Measurements from ENCODE around the gene GTF2H4. TPM values are rescaled to one million over a fixed set of nuclear protein-coding genes. Genes with fewer than 3 reads are reported as not detected.
A peak's percentile ranks its signal among the peaks of the same experiment; 100 is the strongest.
"Not testable (repeated sequence)": the region's sequence is repeated elsewhere in the genome, so short reads cannot be mapped to it uniquely, and the experiment has no call there.

GTF2H4 gene
- total RNA-seq, 1 donor from 2014 or later, result 29.2 TPM

DNA sequence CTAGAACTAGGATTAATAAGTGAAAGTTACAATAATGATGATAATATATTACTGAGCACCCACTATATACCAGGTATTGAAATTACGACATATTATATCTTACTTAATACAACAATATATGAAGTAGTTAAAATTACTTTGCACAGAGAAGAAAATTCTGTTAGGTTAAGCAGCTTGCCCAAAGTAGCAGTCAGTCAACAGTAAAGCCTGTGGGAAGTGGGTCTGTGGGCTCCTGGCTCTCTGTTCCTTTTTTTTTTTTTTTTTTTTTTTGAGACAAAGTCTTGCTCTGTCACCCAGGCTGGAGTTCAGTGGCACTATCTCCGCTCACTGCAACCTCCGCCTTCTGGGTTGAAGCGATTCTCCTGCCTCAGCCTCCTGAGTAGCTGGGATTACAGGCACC lies 4.8 kb upstream of the GTF2H4 start:
- no peak overlapping the region for H3K4me3 ChIP-seq
- no peak overlapping the region for H3K4me3 Mint-ChIP-seq
- H3K36me3 Mint-ChIP-seq, result peaks cover 6% of the 10 kb centered on the region
- H3K9ac ChIP-seq, result no peak overlapping the region
- peaks cover 2% of the 10 kb centered on the region for H3K79me2 ChIP-seq (ENCODE audit: low read depth)
- no peak overlapping the region for H3K4me2 ChIP-seq
- H3K27ac Mint-ChIP-seq, result no peak overlapping the region
- no peak overlapping the region for H2AFZ ChIP-seq (replicated peaks)
- no peaks in the 10 kb centered on the region for H4K20me1 ChIP-seq (ENCODE audit: low read depth)
- no peaks in the 10 kb centered on the region for H3K9me3 Mint-ChIP-seq
- H3K4me1 Mint-ChIP-seq, result peaks cover 18% of the 10 kb centered on the region
- peaks cover 9% of the 10 kb centered on the region for H3K4me1 ChIP-seq
- no peak for TF ChIP-seq EZH2phosphoT487 (IDR thresholded peaks at IDR 0.05)
- TF ChIP-seq, protein P1, sequence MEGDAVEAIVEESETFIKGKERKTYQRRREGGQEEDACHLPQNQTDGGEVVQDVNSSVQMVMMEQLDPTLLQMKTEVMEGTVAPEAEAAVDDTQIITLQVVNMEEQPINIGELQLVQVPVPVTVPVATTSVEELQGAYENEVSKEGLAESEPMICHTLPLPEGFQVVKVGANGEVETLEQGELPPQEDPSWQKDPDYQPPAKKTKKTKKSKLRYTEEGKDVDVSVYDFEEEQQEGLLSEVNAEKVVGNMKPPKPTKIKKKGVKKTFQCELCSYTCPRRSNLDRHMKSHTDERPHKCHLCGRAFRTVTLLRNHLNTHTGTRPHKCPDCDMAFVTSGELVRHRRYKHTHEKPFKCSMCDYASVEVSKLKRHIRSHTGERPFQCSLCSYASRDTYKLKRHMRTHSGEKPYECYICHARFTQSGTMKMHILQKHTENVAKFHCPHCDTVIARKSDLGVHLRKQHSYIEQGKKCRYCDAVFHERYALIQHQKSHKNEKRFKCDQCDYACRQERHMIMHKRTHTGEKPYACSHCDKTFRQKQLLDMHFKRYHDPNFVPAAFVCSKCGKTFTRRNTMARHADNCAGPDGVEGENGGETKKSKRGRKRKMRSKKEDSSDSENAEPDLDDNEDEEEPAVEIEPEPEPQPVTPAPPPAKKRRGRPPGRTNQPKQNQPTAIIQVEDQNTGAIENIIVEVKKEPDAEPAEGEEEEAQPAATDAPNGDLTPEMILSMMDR (IDR thresholded peaks at IDR 0.05), result no peak
- no peak for TF ChIP-seq EZH2 (IDR thresholded peaks at IDR 0.05)
- H3K27me3 Mint-ChIP-seq (ENCODE audit: insufficient read depth, low read depth), result peaks cover 11% of the 10 kb centered on the region
- no peak for DNase-seq (ENCODE audit: low spot score)
- no peaks in the 10 kb centered on the region for H3K36me3 ChIP-seq
- peaks cover 65% of the 10 kb centered on the region for H3F3A ChIP-seq (ENCODE audit: low read depth)
- H3K27ac ChIP-seq, result no peak overlapping the region
- H3K27me3 ChIP-seq, result no peaks in the 10 kb centered on the region
- H3K9me3 ChIP-seq (ENCODE audit: low read depth), result no peaks in the 10 kb centered on the region

DNA sequence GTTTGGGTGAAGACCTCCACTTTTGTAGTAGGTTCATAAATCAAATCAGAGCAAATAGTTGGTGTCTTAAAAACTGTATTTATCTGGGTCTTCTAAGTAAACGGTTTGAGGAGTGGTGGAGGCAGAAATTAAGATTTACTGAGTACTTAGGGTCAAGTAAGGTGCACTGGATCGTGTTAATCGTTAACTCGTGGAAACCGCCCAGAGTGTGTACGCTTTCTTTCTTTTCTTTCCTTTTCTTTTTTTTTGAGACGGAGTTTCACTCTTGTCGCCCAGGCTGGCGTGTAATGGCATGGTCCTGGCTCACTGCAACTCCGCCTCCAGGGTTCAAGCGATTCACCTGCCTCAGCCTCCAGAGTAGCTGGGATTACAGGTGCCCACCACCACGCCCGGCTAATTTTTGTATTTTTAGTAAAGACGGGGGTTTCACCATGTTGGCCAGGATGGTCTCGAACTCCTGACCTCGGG lies 683 bp upstream of the GTF2H4 start:
- H3K27me3 ChIP-seq; H3K36me3 ChIP-seq; H3K9me3 Mint-ChIP-seq; H3K27ac ChIP-seq; H3K27ac Mint-ChIP-seq; H3K9me3 ChIP-seq (ENCODE audit: low read depth); H3K9ac ChIP-seq; DNase-seq (ENCODE audit: low spot score); H4K20me1 ChIP-seq (ENCODE audit: low read depth): not testable (repeated sequence)
- peak overlapping the region; percentile 99 for H3K4me3 Mint-ChIP-seq
- Histone ChIP-seq H3K79me2 (ENCODE audit: low read depth) (peaks cover 18% of the 10 kb centered on the region), H3K4me3 (peak overlapping the region; percentile 98), H2AFZ (replicated peaks) (peak overlapping the region; percentile 17), H3K4me1 (peaks cover 13% of the 10 kb centered on the region), H3F3A (ENCODE audit: low read depth) (peaks cover 38% of the 10 kb centered on the region), H3K4me2 (peak overlapping the region; percentile 71)
- peaks cover 10% of the 10 kb centered on the region for H3K36me3 Mint-ChIP-seq
- peaks cover 28% of the 10 kb centered on the region for H3K4me1 Mint-ChIP-seq
- H3K27me3 Mint-ChIP-seq (ENCODE audit: insufficient read depth, low read depth), result peaks cover 12% of the 10 kb centered on the region

DNA sequence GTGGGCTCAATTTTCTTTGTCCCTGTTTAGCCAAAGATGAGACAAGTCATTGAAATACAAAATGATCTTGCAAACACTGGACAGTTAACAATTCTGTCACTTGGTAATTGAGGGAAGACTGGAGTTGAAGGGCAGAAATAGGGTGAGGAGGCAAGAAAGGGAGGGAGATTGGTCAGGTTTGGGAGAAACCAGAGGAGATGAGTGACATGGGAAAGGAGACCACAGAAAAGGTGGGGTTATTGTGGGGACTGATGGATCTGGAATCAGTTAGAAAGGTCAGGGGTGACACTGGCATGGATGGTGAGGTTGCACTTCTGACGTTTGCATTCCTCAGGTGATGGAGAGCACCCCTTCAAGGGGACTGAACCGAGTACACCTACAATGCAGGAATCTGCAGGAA lies 693 bp downstream of the GTF2H4 start:
- Histone ChIP-seq H2AFZ (replicated peaks) (no peak overlapping the region), H3K79me2 (ENCODE audit: low read depth) (peaks cover 18% of the 10 kb centered on the region), H3K27ac (no peak overlapping the region), H3K4me1 (peaks cover 13% of the 10 kb centered on the region), H3F3A (ENCODE audit: low read depth) (peaks cover 46% of the 10 kb centered on the region), H3K9me3 (ENCODE audit: low read depth) (no peaks in the 10 kb centered on the region), H3K4me2 (peak overlapping the region; percentile 95), H3K36me3 (no peaks in the 10 kb centered on the region), H4K20me1 (ENCODE audit: low read depth) (no peaks in the 10 kb centered on the region), H3K27me3 (no peaks in the 10 kb centered on the region), H3K9ac (peak overlapping the region; percentile 81), H3K4me3 (peak overlapping the region; percentile 98)
- Mint-ChIP-seq H3K9me3 (no peaks in the 10 kb centered on the region), H3K4me3 (peak overlapping the region; percentile 99), H3K27me3 (ENCODE audit: insufficient read depth, low read depth) (peaks cover 10% of the 10 kb centered on the region), H3K36me3 (peaks cover 14% of the 10 kb centered on the region), H3K4me1 (peaks cover 32% of the 10 kb centered on the region), H3K27ac (no peak overlapping the region)
- no peak for DNase-seq (ENCODE audit: low spot score)
- TF ChIP-seq, protein P1 (IDR thresholded peaks at IDR 0.05), result no peak
- TF ChIP-seq EZH2 (IDR thresholded peaks at IDR 0.05) (no peak), EZH2phosphoT487 (IDR thresholded peaks at IDR 0.05) (no peak)

DNA sequence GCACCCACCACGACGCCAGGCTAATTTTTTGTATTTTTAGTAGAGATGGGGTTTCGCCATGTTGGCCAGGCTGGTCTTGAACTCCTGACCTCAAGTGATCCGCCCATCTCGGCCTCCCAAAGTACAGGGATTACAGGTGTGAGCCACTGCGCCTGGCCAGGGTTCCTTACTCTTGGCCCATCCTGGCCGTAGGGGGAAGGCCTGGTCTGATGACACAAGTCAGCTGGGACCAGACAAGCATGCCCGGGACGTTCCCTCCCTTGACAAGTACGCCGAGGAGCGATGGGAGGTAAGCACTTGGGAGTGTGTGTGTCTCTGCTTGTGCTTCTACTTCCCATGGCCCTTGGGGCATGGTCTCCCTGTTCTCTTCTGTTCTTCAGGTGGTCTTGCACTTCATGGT lies 2.5 kb downstream of the GTF2H4 start:
- not testable (repeated sequence) for DNase-seq (ENCODE audit: low spot score); H3K27me3 ChIP-seq; H3K27ac Mint-ChIP-seq; H3K27ac ChIP-seq; H2AFZ ChIP-seq (replicated peaks); H3K4me3 ChIP-seq; H3K4me2 ChIP-seq; H3K9me3 ChIP-seq (ENCODE audit: low read depth); H4K20me1 ChIP-seq (ENCODE audit: low read depth); H3K9me3 Mint-ChIP-seq; H3K36me3 ChIP-seq; H3K9ac ChIP-seq
- H3F3A ChIP-seq (ENCODE audit: low read depth), result peaks cover 48% of the 10 kb centered on the region
- Mint-ChIP-seq H3K36me3 (peaks cover 14% of the 10 kb centered on the region), H3K4me1 (peaks cover 42% of the 10 kb centered on the region), H3K27me3 (ENCODE audit: insufficient read depth, low read depth) (peaks cover 12% of the 10 kb centered on the region), H3K4me3 (peak overlapping the region; percentile 74)
- H3K4me1 ChIP-seq, result peaks cover 23% of the 10 kb centered on the region
- H3K79me2 ChIP-seq (ENCODE audit: low read depth), result peaks cover 18% of the 10 kb centered on the region
